Vagina (tissue), 2 donors: ENCODE measurements around the gene CDC42EP3. TPM values are rescaled to one million over a fixed set of nuclear protein-coding genes. Genes with fewer than 3 reads are reported as not detected.

ENCODE experiments used
- DNase-seq, 2 donors: peaks; one replicate each; pipeline ENCODE4 v3.0.0-alpha.2; 2017; ENCODE audit errors: extremely low spot score in 2 of 2
- H3K27ac ChIP-seq: fragments of 200-600 bp; sonication (generic); one replicate; pipeline ENCODE4 v1.5.1; 2019
- H3K27me3 ChIP-seq: fragments of 200-600 bp; sonication (generic); one replicate; pipeline ENCODE4 v1.5.1; 2019
- H3K36me3 ChIP-seq, 2 donors: fragments of 200-600 bp; sonication (generic); one replicate each; pipeline ENCODE4 v1.5.1; 2017 to 2019
- H3K4me1 ChIP-seq: fragments of 200-600 bp; sonication (generic); one replicate; pipeline ENCODE4 v1.5.1; 2019
- H3K4me3 ChIP-seq, 2 donors: fragments of 200-600 bp; sonication (generic); 1 replicate in 1 of 2; 2 replicates in 1 of 2; pipeline ENCODE4 v1.5.1; 2016 to 2019
- H3K9me3 ChIP-seq: fragments of 200-600 bp; sonication (generic); one replicate; pipeline ENCODE4 v1.5.1; 2019
- POLR2A ChIP-seq, 2 donors: fragments of 450-650 bp; IDR thresholded peaks; one replicate each; pipeline ENCODE4 v1.6.1; 2017; ENCODE audit warnings: antibody characterized with exemption in 2 of 2, mild to moderate bottlenecking in 2 of 2, moderate library complexity in 2 of 2
- POLR2AphosphoS5 ChIP-seq, 2 donors: sonication (generic); formaldehyde crosslinking; IDR thresholded peaks; one replicate each; pipeline ENCODE4 v1.9.0; 2017; ENCODE audit warnings: antibody characterized with exemption in 2 of 2, mild to moderate bottlenecking in 2 of 2, low read depth in 1 of 2; ENCODE audit not compliant: insufficient read depth in 1 of 2
- intact Hi-C: fragments of 100-400 bp; cut with DNase I; formaldehyde crosslinking; loops from one replicate; pipeline ENCODE4 v1.15.1; 2023
- total RNA-seq: library from RNA; depleted of rRNA; stranded (reverse); fragments of >200 nt; gene quantifications from one replicate; pipeline ENCODE4 v1.2.3, GENCODE V29; 2016
- TF ChIP-seq, protein P1 (sequence below), 3 experiments: fragments of 450-650 bp in 2 of 3; fragments of 200-600 bp in 1 of 3; sonication (generic) in 1 of 3; IDR thresholded peaks; one replicate each; pipeline ENCODE4 v1.5.1; 2017 to 2019; ENCODE audit warnings: antibody characterized with exemption in 3 of 3, mild to moderate bottlenecking in 2 of 3, moderate library complexity in 2 of 3

Gene CDC42EP3
- total RNA-seq, 1 donor from 2014 or later = 44.4 TPM

GRCh38 chr2:37619230-37619958 lies 52.0 kb downstream of the CDC42EP3 start:
- TF ChIP-seq POLR2AphosphoS5 (IDR thresholded peaks at IDR 0.05; ENCODE audit: insufficient read depth in 1 of 2, low read depth in 1 of 2) (no peak), POLR2A (IDR thresholded peaks at IDR 0.05) (no peak)
- TF ChIP-seq, protein P1, sequence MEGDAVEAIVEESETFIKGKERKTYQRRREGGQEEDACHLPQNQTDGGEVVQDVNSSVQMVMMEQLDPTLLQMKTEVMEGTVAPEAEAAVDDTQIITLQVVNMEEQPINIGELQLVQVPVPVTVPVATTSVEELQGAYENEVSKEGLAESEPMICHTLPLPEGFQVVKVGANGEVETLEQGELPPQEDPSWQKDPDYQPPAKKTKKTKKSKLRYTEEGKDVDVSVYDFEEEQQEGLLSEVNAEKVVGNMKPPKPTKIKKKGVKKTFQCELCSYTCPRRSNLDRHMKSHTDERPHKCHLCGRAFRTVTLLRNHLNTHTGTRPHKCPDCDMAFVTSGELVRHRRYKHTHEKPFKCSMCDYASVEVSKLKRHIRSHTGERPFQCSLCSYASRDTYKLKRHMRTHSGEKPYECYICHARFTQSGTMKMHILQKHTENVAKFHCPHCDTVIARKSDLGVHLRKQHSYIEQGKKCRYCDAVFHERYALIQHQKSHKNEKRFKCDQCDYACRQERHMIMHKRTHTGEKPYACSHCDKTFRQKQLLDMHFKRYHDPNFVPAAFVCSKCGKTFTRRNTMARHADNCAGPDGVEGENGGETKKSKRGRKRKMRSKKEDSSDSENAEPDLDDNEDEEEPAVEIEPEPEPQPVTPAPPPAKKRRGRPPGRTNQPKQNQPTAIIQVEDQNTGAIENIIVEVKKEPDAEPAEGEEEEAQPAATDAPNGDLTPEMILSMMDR (IDR thresholded peaks at IDR 0.05) = no peak
- Histone ChIP-seq H3K9me3 (no peaks in the 10 kb centered on the region), H3K4me1 (peaks cover 2% of the 10 kb centered on the region), H3K27ac (no peak overlapping the region), H3K27me3 (no peaks in the 10 kb centered on the region), H3K36me3 (no peaks in the 10 kb centered on the region), H3K4me3 (no peak overlapping the region)
- intact Hi-C loops = no loop called here
- no peak for DNase-seq

- no peak overlapping the region for H3K27ac ChIP-seq
- intact Hi-C loops = no loop called here
- no peak for TF ChIP-seq POLR2AphosphoS5 (IDR thresholded peaks at IDR 0.05; ENCODE audit: insufficient read depth in 1 of 2, low read depth in 1 of 2)
Measured at GRCh38 chr2:37618326-37618725, 53.1 kb downstream of the CDC42EP3 start.

GRCh38 chr2:37617119-37617892 lies 54.1 kb downstream of the CDC42EP3 start:
- H3K4me1 ChIP-seq = peaks cover 11% of the 10 kb centered on the region
- no peaks in the 10 kb centered on the region for H3K9me3 ChIP-seq
- no peaks in the 10 kb centered on the region for H3K36me3 ChIP-seq
- TF ChIP-seq POLR2A (IDR thresholded peaks at IDR 0.05) (no peak), POLR2AphosphoS5 (IDR thresholded peaks at IDR 0.05; ENCODE audit: insufficient read depth in 1 of 2, low read depth in 1 of 2) (no peak)
- TF ChIP-seq, protein P1 (IDR thresholded peaks at IDR 0.05) = no peak
- no peaks in the 10 kb centered on the region for H3K27me3 ChIP-seq
- H3K4me3 ChIP-seq = no peak overlapping the region
- intact Hi-C loops = no loop called here
- no peak for DNase-seq
- H3K27ac ChIP-seq = no peak overlapping the region

More at GRCh38 chr2:37618326-37618725, 53.1 kb downstream of the CDC42EP3 start:
- peaks cover 11% of the 10 kb centered on the region for H3K4me1 ChIP-seq
- H3K9me3 ChIP-seq = no peaks in the 10 kb centered on the region
- no peaks in the 10 kb centered on the region for H3K36me3 ChIP-seq
- no peaks in the 10 kb centered on the region for H3K27me3 ChIP-seq
- no peak for DNase-seq
- no peak overlapping the region for H3K4me3 ChIP-seq

DNA sequence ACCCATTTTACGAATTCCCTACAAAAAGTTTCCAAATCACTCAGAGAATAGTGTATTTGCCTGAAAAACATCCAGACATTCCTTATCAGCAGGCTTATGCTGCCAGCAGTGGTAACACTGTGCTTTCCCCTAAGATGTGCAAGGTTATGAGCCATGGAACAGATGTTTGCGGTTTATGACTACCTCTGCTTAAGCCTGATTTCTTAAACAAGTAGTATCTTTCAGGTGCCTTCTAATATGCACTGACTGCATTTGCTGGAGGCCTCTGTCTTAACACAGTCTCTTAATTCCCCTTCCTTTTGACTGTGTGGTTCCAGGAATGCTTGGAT lies 54.8 kb downstream of the CDC42EP3 start:
- TF ChIP-seq, protein P1 (IDR thresholded peaks at IDR 0.05) = no peak
- TF ChIP-seq POLR2A (IDR thresholded peaks at IDR 0.05) (no peak), POLR2AphosphoS5 (IDR thresholded peaks at IDR 0.05; ENCODE audit: insufficient read depth in 1 of 2, low read depth in 1 of 2) (no peak)
- Histone ChIP-seq H3K4me1 (peaks cover 17% of the 10 kb centered on the region), H3K27ac (no peak overlapping the region), H3K9me3 (no peaks in the 10 kb centered on the region), H3K27me3 (no peaks in the 10 kb centered on the region), H3K4me3 (no peak overlapping the region), H3K36me3 (no peaks in the 10 kb centered on the region)
- DNase-seq = no peak
- intact Hi-C loops = no loop called here

- Histone ChIP-seq H3K27ac (no peak overlapping the region), H3K36me3 (no peaks in the 10 kb centered on the region), H3K9me3 (no peaks in the 10 kb centered on the region), H3K4me1 (peaks cover 23% of the 10 kb centered on the region), H3K4me3 (no peak overlapping the region), H3K27me3 (no peaks in the 10 kb centered on the region)
- TF ChIP-seq, protein P1 (IDR thresholded peaks at IDR 0.05) = no peak
- no peak for TF ChIP-seq POLR2AphosphoS5 (IDR thresholded peaks at IDR 0.05; ENCODE audit: insufficient read depth in 1 of 2, low read depth in 1 of 2)
- no peak for DNase-seq
- intact Hi-C loops = no loop called here
Measured at GRCh38 chr2:37615804-37616676, 55.4 kb downstream of the CDC42EP3 start.
